ENCODE data around the gene PLXNA4. TPM values are rescaled to one million over a fixed set of nuclear protein-coding genes. Genes with fewer than 3 reads are reported as not detected.

The PLXNA4 gene
- total RNA-seq, 1 experiment from 2014 or later: not detected

GRCh38 chr7:132397070-132397469, 179.2 kb downstream of the PLXNA4 start (continued):
- TF ChIP-seq EZH2phosphoT487 (IDR thresholded peaks at IDR 0.05; ENCODE audit: borderline replicate concordance): no peak
- no peak for TF ChIP-seq POLR2A (IDR thresholded peaks at IDR 0.05; ENCODE audit: borderline replicate concordance, extremely low read depth, insufficient read depth, insufficient read length)
- TF ChIP-seq, protein P1, sequence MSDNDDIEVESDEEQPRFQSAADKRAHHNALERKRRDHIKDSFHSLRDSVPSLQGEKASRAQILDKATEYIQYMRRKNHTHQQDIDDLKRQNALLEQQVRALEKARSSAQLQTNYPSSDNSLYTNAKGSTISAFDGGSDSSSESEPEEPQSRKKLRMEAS (IDR thresholded peaks at IDR 0.05): no peak
- TF ChIP-seq SP1 (IDR thresholded peaks at IDR 0.05; ENCODE audit: low read depth): no peak
- no peak for TF ChIP-seq EZH2 (IDR thresholded peaks at IDR 0.05)
- no peak for TF ChIP-seq SRF (IDR thresholded peaks at IDR 0.05; ENCODE audit: low read depth)
- no peak for TF ChIP-seq POLR2AphosphoS5 (IDR thresholded peaks at IDR 0.05; ENCODE audit: low read depth, low read length)

- H3K9me2 ChIP-seq (ENCODE audit: insufficient read depth): no peaks in the 10 kb centered on the region
- TF ChIP-seq, protein P2, sequence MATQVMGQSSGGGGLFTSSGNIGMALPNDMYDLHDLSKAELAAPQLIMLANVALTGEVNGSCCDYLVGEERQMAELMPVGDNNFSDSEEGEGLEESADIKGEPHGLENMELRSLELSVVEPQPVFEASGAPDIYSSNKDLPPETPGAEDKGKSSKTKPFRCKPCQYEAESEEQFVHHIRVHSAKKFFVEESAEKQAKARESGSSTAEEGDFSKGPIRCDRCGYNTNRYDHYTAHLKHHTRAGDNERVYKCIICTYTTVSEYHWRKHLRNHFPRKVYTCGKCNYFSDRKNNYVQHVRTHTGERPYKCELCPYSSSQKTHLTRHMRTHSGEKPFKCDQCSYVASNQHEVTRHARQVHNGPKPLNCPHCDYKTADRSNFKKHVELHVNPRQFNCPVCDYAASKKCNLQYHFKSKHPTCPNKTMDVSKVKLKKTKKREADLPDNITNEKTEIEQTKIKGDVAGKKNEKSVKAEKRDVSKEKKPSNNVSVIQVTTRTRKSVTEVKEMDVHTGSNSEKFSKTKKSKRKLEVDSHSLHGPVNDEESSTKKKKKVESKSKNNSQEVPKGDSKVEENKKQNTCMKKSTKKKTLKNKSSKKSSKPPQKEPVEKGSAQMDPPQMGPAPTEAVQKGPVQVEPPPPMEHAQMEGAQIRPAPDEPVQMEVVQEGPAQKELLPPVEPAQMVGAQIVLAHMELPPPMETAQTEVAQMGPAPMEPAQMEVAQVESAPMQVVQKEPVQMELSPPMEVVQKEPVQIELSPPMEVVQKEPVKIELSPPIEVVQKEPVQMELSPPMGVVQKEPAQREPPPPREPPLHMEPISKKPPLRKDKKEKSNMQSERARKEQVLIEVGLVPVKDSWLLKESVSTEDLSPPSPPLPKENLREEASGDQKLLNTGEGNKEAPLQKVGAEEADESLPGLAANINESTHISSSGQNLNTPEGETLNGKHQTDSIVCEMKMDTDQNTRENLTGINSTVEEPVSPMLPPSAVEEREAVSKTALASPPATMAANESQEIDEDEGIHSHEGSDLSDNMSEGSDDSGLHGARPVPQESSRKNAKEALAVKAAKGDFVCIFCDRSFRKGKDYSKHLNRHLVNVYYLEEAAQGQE (IDR thresholded peaks at IDR 0.05; ENCODE audit: low read depth): no peak
- TF ChIP-seq YY1 (IDR thresholded peaks at IDR 0.05; ENCODE audit: extremely low read depth, insufficient replicate concordance, low read depth, low read length): no peak
- TF ChIP-seq SIN3A (IDR thresholded peaks at IDR 0.05; ENCODE audit: low read depth): no peak
- no peak for TF ChIP-seq SP1 (IDR thresholded peaks at IDR 0.05; ENCODE audit: low read depth)
- no peak for TF ChIP-seq POLR2A (IDR thresholded peaks at IDR 0.05; ENCODE audit: borderline replicate concordance, extremely low read depth, insufficient read depth, insufficient read length)
- H3K9ac ChIP-seq (ENCODE audit: low read length): no peak overlapping the region
- ATAC-seq (no peak), DNase-seq (ENCODE audit: low read depth, low spot score) (no peak)
- CTCF ChIA-PET: no interaction called here
- H3K27me3 ChIP-seq (ENCODE audit: insufficient read depth, low read length): peaks cover 38% of the 10 kb centered on the region
- POLR2A ChIA-PET: no interaction called here
- no peaks in the 10 kb centered on the region for H3K79me2 ChIP-seq (ENCODE audit: insufficient read depth, low read length)
- RAD21 ChIA-PET (ENCODE audit: low non-redundant PET in 1 of 2, low total read pairs in 2 of 2, uncharacterized antibody in 2 of 2, unreplicated experiment in 2 of 2): no interaction called here
- H4K20me1 ChIP-seq (ENCODE audit: insufficient read depth): no peaks in the 10 kb centered on the region
- no peak overlapping the region for H3K4me3 ChIP-seq (replicated peaks in 1 of 2; ENCODE audit: low read depth in 1 of 2, low read length in 2 of 2)
- no peaks in the 10 kb centered on the region for H3K9me3 ChIP-seq (ENCODE audit: control insufficient read depth in 1 of 2, insufficient read depth in 1 of 2, low read depth in 1 of 2, low read length in 2 of 2)
- no peak overlapping the region for H3K4me2 ChIP-seq (ENCODE audit: low read length)
- no peak overlapping the region for H3K27ac ChIP-seq (ENCODE audit: low read depth, low read length)
- no TSS peak for BruUV-seq (replicated peaks)
- H3K36me3 ChIP-seq (ENCODE audit: control insufficient read depth in 1 of 2, insufficient read depth in 2 of 2, low read length in 2 of 2): no peaks in the 10 kb centered on the region
- H2AFZ ChIP-seq (ENCODE audit: low read depth, low read length, poor library complexity, severe bottlenecking): no peak overlapping the region
- H3K4me1 ChIP-seq (ENCODE audit: control insufficient read depth in 1 of 2, insufficient read depth in 2 of 2, low read length in 2 of 2): no peaks in the 10 kb centered on the region
- intact Hi-C loops (cut with micrococcal nuclease): no loop called here
Measured at GRCh38 chr7:132395361-132395760, 180.9 kb downstream of the PLXNA4 start.
